Activated T-cell treated with anti-CD3 and anti-CD28 coated beads, Interleukin-2, amount 50 U/mL, for 4 hours (primary cell): ENCODE results near the gene DNMT1. TPM values are rescaled to one million over a fixed set of nuclear protein-coding genes. Genes with fewer than 3 reads are reported as not detected.
A peak's percentile ranks its signal among the peaks of the same experiment; 100 is the strongest.

ENCODE experiments used
- ATAC-seq, 2 donors: fragments of 200-7000 bp; cut with Tn5 transposase; one replicate each; pipeline ENCODE4 v1.10.0; 2021
- DNase-seq: peaks from one replicate; pipeline ENCODE4 v3.0.0-alpha.2; 2020
- H3K27me3 Mint-ChIP-seq: one replicate; pipeline ENCODE4 v1.8.0; 2021; ENCODE audit warnings: low read depth, mixed read lengths
- H3K36me3 Mint-ChIP-seq: one replicate; pipeline ENCODE4 v1.8.0; 2022; ENCODE audit warnings: mixed read lengths; ENCODE audit not compliant: insufficient read depth
- H3K4me1 Mint-ChIP-seq: one replicate; pipeline ENCODE4 v1.8.0; 2021; ENCODE audit warnings: low read depth, mixed read lengths
- H3K4me3 Mint-ChIP-seq: one replicate; pipeline ENCODE4 v1.8.0; 2021; ENCODE audit warnings: mild to moderate bottlenecking, moderate library complexity, mixed read lengths
- H3K9me3 Mint-ChIP-seq: one replicate; pipeline ENCODE4 v1.8.0; 2021; ENCODE audit warnings: mixed read lengths
- total RNA-seq, 3 donors: library from RNA; stranded (reverse); gene quantifications; one replicate each; pipeline ENCODE4 v1.2.1, GENCODE V29; 2021

Gene DNMT1
- total RNA-seq, 3 donors from 2014 or later = 353 to 433 (median 355) TPM

DNA sequence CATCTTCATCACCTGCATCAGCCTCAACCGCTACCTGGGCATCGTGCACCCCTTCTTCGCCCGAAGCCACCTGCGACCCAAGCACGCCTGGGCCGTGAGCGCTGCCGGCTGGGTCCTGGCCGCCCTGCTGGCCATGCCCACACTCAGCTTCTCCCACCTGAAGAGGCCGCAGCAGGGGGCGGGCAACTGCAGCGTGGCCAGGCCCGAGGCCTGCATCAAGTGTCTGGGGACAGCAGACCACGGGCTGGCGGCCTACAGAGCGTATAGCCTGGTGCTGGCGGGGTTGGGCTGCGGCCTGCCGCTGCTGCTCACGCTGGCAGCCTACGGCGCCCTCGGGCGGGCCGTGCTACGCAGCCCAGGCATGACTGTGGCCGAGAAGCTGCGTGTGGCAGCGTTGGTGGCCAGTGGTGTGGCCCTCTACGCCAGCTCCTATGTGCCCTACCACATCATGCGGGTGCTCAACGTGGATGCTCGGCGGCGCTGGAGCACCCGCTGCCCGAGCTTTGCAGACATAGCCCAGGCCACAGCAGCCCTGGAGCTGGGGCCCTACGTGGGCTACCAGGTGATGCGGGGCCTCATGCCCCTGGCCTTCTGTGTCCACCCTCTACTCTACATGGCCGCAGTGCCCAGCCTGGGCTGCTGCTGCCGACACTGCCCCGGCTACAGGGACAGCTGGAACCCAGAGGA, 80.6 kb downstream of the DNMT1 start:
- DNase-seq (no peak), ATAC-seq (no peak)
- Mint-ChIP-seq H3K36me3 (peaks cover 32% of the 10 kb centered on the region), H3K9me3 (no peaks in the 10 kb centered on the region), H3K4me3 (peak overlapping the region; percentile 19), H3K27me3 (no peaks in the 10 kb centered on the region), H3K4me1 (peaks cover 61% of the 10 kb centered on the region)

DNA sequence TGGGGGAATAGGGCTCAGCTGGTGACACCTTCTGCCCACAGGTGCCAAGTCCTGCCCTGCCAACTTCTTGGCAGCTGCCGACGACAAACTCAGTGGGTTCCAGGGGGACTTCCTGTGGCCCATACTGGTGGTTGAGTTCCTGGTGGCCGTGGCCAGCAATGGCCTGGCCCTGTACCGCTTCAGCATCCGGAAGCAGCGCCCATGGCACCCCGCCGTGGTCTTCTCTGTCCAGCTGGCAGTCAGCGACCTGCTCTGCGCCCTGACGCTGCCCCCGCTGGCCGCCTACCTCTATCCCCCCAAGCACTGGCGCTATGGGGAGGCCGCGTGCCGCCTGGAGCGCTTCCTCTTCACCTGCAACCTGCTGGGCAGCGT, 81.2 kb downstream of the DNMT1 start:
- Mint-ChIP-seq H3K4me3 (no peak overlapping the region), H3K4me1 (peaks cover 57% of the 10 kb centered on the region), H3K36me3 (peaks cover 27% of the 10 kb centered on the region), H3K27me3 (no peaks in the 10 kb centered on the region), H3K9me3 (no peaks in the 10 kb centered on the region)
- peak; percentile 1 for ATAC-seq
- DNase-seq = no peak

DNA sequence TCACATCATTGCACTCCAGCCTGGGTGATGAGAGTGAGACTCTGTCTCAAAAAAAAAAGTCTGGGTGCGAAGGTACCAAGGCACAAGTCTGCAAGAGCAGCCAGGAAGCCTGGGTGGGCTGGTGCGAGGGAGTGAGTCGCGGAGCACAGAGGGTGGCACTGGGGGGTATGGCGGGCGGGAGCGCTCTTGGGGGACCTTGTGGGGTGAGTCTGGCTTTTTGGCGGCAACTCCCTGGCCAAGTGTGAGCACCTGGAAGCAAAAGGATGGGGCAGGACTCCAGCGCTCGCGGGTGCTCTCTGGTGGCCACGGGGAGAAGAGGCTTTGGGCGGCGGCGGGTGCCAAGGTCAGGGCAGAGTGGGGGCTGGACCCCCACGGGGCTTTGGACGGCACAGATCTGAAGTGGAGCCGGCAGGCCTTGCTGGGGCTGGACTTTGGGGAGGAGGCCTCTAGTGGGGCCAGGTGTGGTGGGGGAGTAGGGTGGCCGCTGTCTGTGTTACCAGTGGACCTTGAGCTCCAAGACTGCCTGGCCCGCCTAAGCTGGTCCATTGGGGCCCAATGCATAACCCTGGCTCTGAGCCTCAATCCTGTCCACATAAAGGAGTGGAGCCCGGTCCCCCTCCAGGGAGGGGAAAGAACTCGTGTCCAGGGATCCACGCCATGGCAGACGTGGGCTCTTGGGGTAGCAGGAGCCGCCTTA, 81.7 kb downstream of the DNMT1 start:
- ATAC-seq (peak; percentile 41), DNase-seq (peak; percentile 65)
- Mint-ChIP-seq H3K36me3 (peaks cover 29% of the 10 kb centered on the region), H3K9me3 (no peaks in the 10 kb centered on the region), H3K4me3 (peak overlapping the region; percentile 64), H3K4me1 (peaks cover 57% of the 10 kb centered on the region), H3K27me3 (no peaks in the 10 kb centered on the region)

DNA sequence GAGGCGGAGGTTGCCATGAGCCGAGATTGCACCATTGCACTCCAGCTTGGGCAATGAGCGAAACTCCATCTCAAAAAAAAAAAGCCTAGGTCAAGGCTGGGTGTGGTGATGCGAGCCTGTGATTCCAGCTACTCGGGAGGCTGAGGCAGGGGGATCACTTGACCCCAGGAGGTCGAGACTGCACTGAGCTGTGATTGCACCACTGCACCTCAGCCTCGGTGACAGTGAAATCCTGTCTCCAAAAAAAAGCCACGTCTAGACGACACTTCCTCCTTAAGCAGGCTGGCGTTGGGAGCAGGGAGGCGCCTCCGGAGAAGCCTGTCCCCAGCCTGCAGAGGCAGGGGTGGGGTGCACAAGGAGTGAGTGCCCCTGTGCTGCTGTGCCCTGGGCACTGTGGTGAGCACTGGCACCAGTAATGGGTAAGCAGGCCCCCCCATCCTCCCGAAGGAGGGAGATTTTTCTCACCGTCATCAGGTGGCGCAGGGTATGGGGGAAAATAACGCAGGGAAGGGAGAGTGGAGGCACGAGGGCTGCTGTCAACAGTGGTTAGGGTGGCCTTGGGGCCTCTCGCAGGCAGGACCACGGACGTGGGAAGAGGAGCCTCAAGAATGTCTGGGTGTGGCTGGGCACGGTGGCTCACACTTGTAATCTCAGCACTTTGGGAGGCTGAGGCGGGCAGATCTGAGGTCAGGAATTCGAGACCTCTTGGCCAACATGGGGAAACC, 82.6 kb downstream of the DNMT1 start:
- Mint-ChIP-seq H3K36me3 (peaks cover 35% of the 10 kb centered on the region), H3K27me3 (no peaks in the 10 kb centered on the region), H3K4me1 (peaks cover 57% of the 10 kb centered on the region), H3K9me3 (no peaks in the 10 kb centered on the region), H3K4me3 (peak overlapping the region; percentile 64)
- ATAC-seq (peak; percentile 27 to 47), DNase-seq (peak; percentile 45)

DNA sequence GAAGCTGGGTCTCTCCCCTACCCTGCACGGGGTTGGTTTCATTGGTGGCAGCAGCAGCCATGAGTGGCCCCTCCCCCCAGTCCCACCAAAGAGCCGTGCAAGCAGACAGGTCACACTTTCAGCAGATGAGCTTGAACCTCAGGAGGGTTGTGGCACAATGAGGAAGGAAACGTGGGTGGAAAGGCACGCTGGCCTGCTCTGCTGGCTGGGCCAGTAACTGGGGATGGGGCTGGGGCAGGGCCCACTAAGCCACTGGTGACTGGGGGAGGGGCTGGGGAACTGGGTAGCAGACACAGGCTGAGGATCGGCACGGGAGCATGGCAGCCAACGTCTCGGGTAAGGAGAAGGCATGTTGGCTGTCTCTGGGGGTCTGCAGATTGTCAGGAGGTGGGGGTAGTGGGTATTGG, 83.3 kb downstream of the DNMT1 start, which contains the start of gene P2RY11:
P2RY11 (plus strand) TSS at position 289 of the 407 bp plus-strand sequence; CDS start at position 318, 29 bp downstream.
- ATAC-seq (no peak), DNase-seq (peak; percentile 22)
- peak within 1 kb of the TSS; percentile 64 for H3K4me3 Mint-ChIP-seq
- peaks cover 41% of the 10 kb centered on the region for H3K36me3 Mint-ChIP-seq
- peaks cover 57% of the 10 kb centered on the region for H3K4me1 Mint-ChIP-seq
- H3K27me3 Mint-ChIP-seq = no peaks in the 10 kb centered on the region
- H3K9me3 Mint-ChIP-seq = no peaks in the 10 kb centered on the region

DNA sequence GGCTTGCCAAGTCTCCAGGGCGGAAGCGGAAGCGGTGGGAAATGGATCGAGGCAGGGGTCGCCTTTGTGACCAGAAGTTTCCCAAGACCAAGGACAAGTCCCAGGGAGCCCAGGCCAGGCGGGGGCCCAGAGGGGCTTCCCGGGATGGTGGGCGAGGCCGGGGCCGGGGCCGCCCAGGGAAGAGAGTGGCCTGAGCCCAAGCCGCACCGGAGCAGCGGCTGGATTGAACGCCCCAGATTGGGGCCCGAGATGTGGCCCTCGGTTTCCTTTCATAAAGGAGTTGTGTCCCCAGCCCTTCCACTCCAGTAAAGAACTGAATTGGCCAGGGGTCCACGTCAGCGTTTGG, 83.8 kb downstream of the DNMT1 start:
- Mint-ChIP-seq H3K36me3 (peaks cover 37% of the 10 kb centered on the region), H3K27me3 (no peaks in the 10 kb centered on the region), H3K9me3 (no peaks in the 10 kb centered on the region), H3K4me3 (peak overlapping the region; percentile 60), H3K4me1 (peaks cover 54% of the 10 kb centered on the region)
- no peak for ATAC-seq
- DNase-seq = no peak

DNA sequence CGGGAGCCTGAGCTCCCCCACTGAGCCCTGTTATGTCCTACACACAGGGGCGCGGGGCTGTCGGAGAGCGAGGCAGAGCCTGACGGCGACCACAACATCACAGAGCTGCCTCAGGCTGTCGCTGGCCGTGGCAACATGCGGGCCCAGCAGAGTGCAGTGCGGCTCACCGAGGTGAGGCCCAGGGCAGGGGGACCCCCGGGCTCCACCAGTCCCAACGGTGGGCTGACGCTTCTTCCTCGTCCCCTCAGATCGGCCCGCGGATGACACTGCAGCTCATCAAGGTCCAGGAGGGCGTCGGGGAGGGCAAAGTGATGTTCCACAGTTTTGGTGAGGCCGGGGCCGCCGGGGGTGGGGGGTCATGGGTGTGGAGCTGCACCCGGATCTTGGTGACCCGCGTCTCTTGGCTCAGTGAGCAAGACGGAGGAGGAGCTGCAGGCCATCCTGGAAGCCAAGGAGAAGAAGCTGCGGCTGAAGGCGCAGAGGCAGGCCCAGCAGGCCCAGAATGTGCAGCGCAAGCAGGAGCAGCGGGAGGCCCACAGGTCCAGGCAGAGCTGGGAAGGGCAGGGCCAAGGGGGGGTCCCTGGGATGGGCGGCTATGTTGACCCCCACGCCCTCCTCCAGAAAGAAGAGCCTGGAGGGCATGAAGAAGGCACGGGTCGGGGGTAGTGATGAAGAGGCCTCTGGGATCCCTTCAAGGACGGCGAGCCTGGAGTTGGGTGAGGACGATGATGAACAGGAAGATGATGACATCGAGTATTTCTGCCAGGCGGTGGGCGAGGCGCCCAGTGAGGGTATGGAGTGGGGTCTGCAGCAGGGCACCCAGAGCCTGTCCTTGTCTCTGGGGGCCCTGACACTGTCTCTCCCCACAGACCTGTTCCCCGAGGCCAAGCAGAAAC, 84.4 kb downstream of the DNMT1 start:
- ATAC-seq (no peak), DNase-seq (no peak)
- Mint-ChIP-seq H3K9me3 (no peaks in the 10 kb centered on the region), H3K27me3 (no peaks in the 10 kb centered on the region), H3K4me3 (peak overlapping the region; percentile 60), H3K36me3 (peaks cover 37% of the 10 kb centered on the region), H3K4me1 (peaks cover 59% of the 10 kb centered on the region)

DNA sequence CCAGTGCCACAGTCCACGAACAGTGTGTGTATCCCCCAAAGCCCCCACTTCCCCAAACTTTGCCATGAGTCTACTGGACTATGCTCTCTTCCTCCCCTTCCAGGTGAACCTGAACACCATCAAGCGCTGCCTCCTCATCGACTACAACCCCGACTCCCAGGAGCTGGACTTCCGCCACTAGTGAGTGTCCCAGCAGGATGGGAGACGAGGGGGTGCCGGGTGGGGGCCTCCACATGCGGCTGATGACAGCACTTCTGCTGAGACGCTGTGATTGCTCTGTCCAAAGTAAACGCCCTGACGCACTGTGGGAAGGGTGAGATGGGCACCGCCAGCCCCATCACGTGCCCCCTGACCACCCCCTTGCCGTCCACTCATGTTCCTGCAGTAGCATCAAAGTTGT, 85.2 kb downstream of the DNMT1 start:
- Mint-ChIP-seq H3K27me3 (no peaks in the 10 kb centered on the region), H3K36me3 (peaks cover 34% of the 10 kb centered on the region), H3K4me1 (peaks cover 65% of the 10 kb centered on the region), H3K4me3 (peak overlapping the region; percentile 54), H3K9me3 (no peaks in the 10 kb centered on the region)
- DNase-seq (no peak), ATAC-seq (no peak)

DNA sequence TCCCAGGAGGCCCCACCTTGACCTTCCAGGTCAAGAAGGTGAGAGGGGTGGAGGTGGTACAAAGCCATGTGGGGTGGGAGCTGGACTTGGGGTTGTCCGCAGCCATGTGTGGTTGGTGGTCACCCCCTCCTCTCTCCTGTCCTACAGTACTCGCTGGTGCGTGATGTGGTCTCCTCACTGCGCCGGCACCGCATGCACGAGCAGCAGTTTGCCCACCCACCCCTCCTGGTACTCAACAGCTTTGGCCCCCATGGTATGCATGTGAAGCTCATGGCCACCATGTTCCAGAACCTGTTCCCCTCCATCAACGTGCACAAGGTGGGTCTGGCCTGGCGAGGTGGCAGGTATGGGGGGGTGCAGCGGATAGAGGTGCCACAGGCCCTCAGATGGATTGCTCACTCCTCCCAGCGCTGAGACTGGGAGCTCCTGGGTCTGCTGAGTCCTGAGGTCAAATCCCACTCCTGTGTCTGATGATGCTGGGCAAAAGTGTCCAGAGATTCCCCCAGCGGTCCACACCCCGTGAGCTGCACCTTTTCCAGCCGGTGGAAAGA, 86.9 kb downstream of the DNMT1 start:
- Mint-ChIP-seq H3K9me3 (no peaks in the 10 kb centered on the region), H3K4me1 (peaks cover 69% of the 10 kb centered on the region), H3K4me3 (peak overlapping the region; percentile 97), H3K27me3 (no peaks in the 10 kb centered on the region), H3K36me3 (peaks cover 33% of the 10 kb centered on the region)
- DNase-seq (no peak), ATAC-seq (no peak)

DNA sequence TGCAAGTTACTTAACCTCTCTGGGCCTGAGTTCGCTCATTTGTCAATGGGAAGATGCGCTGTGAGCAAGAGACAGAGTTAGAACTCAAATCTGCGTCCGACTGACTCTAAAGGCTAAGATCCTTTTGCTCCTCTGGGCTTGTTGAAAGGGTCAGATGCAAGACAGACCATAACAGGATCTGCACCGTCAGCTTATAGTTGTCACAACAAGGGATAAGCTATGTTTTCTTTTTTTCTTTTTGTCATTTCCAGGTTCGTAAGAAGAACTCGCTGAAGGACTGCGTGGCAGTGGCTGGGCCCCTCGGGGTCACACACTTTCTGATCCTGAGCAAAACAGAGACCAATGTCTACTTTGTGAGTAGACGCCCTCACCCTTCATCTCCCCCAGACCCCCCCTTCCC, 87.5 kb downstream of the DNMT1 start:
- Mint-ChIP-seq H3K36me3 (peaks cover 33% of the 10 kb centered on the region), H3K4me1 (peaks cover 69% of the 10 kb centered on the region), H3K4me3 (peak overlapping the region; percentile 97), H3K9me3 (no peaks in the 10 kb centered on the region), H3K27me3 (no peaks in the 10 kb centered on the region)
- ATAC-seq (no peak), DNase-seq (no peak)

DNA sequence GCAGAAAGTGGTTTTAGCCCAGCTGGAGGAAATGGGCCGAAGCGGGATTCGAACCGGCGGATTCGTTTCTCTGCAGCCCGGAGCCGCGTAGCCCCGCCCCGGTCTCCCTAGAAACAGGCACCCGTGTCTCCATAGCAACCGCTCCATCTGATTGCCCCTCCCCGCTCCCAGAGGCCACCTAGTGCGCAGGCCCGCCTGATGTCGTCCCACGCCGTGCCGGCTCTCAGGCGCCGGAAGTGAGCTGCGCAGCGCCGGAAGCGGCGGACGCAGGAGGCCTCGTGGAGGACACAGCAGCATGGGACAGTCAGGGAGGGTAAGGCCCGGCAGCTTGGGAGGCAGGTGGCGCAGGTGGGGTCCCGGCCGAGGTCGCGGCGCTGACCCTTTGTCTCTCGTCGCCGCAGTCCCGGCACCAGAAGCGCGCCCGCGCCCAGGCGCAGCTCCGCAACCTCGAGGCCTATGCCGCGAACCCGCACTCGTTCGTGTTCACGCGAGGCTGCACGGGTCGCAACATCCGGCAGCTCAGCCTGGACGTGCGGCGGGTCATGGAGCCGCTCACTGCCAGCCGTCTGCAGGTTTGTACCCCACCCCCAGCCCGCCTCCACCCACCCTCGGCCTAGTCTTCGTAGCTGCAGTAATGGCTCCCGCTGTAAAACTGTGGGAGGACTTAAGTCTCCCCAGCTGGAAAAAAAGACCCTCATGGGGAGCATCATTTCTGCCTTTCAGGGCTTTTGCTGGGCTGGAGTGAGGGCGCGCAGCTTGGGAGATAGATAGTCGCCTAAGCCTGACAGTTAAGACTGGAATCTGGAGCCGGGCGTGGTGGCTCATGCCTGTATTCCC, 88.4 kb downstream of the DNMT1 start, which contains the start of gene PPAN:
PPAN (plus strand) TSS at position 263 of the 837 bp plus-strand sequence; CDS start at position 296, 33 bp downstream.
- Mint-ChIP-seq H3K27me3 (no peaks in the 10 kb centered on the region), H3K4me3 (peak within 1 kb of the TSS; percentile 97), H3K4me1 (peaks cover 66% of the 10 kb centered on the region), H3K9me3 (no peaks in the 10 kb centered on the region), H3K36me3 (peaks cover 29% of the 10 kb centered on the region)
- DNase-seq (peak; percentile 95), ATAC-seq (peak; percentile 70 to 73)

DNA sequence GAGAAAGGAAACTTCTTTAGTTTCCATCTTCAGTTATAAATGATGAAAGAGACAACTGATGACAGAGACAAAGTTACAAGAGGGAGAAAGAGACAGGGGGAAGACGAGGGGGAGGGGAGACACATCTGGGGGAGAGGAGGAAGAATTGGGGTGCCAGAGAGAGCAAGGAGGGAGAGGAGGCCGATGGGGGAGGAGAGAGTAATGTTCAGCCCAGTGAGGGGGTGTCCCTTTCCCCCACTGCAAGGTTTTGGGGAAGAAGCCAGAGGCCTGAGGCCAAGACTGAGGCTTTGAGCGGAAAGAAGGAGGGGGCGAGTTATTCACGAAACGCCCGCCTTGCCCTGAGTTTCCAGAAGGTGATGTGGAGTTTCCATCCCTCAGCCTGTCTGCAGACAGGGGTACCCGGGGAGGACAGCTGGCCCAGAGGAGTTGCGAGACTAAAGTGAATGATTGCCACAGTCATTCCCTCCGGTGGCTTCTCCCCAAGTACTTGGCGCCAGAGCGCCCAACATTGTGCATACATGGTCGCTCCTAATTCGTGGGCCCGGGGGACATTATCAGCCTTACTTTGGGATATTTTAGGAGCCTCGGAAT, 89.1 kb downstream of the DNMT1 start:
- peaks cover 25% of the 10 kb centered on the region for H3K36me3 Mint-ChIP-seq
- ATAC-seq (peak; percentile 53 to 66), DNase-seq (peak; percentile 80)
- no peaks in the 10 kb centered on the region for H3K27me3 Mint-ChIP-seq
- no peaks in the 10 kb centered on the region for H3K9me3 Mint-ChIP-seq
- H3K4me3 Mint-ChIP-seq = peak overlapping the region; percentile 97
- peaks cover 61% of the 10 kb centered on the region for H3K4me1 Mint-ChIP-seq
